HepG2 (cell line): ENCODE measurements around the gene C19orf73. TPM values are rescaled to one million over a fixed set of nuclear protein-coding genes. Genes with fewer than 3 reads are reported as not detected.
A peak's percentile ranks its signal among the peaks of the same experiment; 100 is the strongest.

Source experiments
- CEBPB ChIP-seq: IDR thresholded peaks from 2 replicates; pipeline ENCODE4 v1.6.1; 2011; ENCODE audit warnings: low read depth, low read length, improper control_type of control experiment, borderline replicate concordance
- HDAC2 ChIP-seq: sonication (generic); formaldehyde crosslinking; IDR thresholded peaks from 2 replicates; pipeline ENCODE4 v1.4.0; 2020; ENCODE audit warnings: missing genetic modification reagents
- KAT2B ChIP-seq: fragments of 150-350 bp; IDR thresholded peaks from 2 replicates; pipeline ENCODE4 v1.6.1; 2014; ENCODE audit warnings: low read depth, low read length, borderline replicate concordance
- KAT8 ChIP-seq: IDR thresholded peaks from 2 replicates; pipeline ENCODE4 v1.6.1; 2016; ENCODE audit warnings: missing genetic modification reagents, missing compliant biosample characterization
- NBN ChIP-seq: fragments of 450-650 bp; conservative IDR thresholded peaks from 2 replicates; pipeline ENCODE4 v1.6.1; 2017
- SALL1 ChIP-seq: sonication (generic); formaldehyde crosslinking; IDR thresholded peaks from 2 replicates; pipeline ENCODE4 v1.8.0; 2022; ENCODE audit warnings: mild to moderate bottlenecking, missing genetic modification reagents
- ZBTB42 ChIP-seq: sonication (generic); formaldehyde crosslinking; IDR thresholded peaks from 2 replicates; pipeline ENCODE4 v1.5.0; 2020; ENCODE audit warnings: mild to moderate bottlenecking, missing genetic modification reagents
- ZKSCAN1 ChIP-seq: fragments of 150-350 bp; IDR thresholded peaks from 2 replicates; pipeline ENCODE4 v1.6.1; 2014; ENCODE audit warnings: low read length
- ZNF136 ChIP-seq: sonication (generic); formaldehyde crosslinking; IDR thresholded peaks from 2 replicates; pipeline ENCODE4 v1.8.1; 2022; ENCODE audit warnings: low read depth, mild to moderate bottlenecking, moderate library complexity, missing genetic modification reagents
- ZNF230 ChIP-seq: sonication (generic); formaldehyde crosslinking; IDR thresholded peaks from 2 replicates; pipeline ENCODE4 v1.4.0; 2020; ENCODE audit warnings: mild to moderate bottlenecking, missing genetic modification reagents
- ZNF331 ChIP-seq: sonication (generic); formaldehyde crosslinking; IDR thresholded peaks from 2 replicates; pipeline ENCODE4 v1.4.0; 2020; ENCODE audit warnings: missing genetic modification reagents
- ZNF446 ChIP-seq: sonication (generic); formaldehyde crosslinking; IDR thresholded peaks from 2 replicates; pipeline ENCODE4 v1.5.0; 2020; ENCODE audit warnings: mild to moderate bottlenecking, missing genetic modification reagents
- ZNF670 ChIP-seq: sonication (generic); formaldehyde crosslinking; IDR thresholded peaks from 2 replicates; pipeline ENCODE4 v1.8.0; 2022; ENCODE audit warnings: mild to moderate bottlenecking, missing genetic modification reagents, borderline replicate concordance
- ZSCAN30 ChIP-seq: sonication (generic); formaldehyde crosslinking; IDR thresholded peaks from 2 replicates; pipeline ENCODE4 v1.5.0; 2020; ENCODE audit warnings: mild to moderate bottlenecking, missing genetic modification reagents
- polyA plus RNA-seq, 8 experiments: library from polyadenylated mRNA; depleted of rRNA in 3 of 8; stranded (reverse) in 7 of 8; unstranded in 1 of 8; fragments of >200 nt; fragmentation: Illumina TruSeq in 4 of 8; extraction: Trizol in 4 of 8; gene quantifications; 2 replicates each; pipeline versions ENCODE4 v1.2.1 to v1.2.3, GENCODE V29; 2011 to 2016; ENCODE audit warnings: low read depth in 4 of 8, missing spikeins in 1 of 8, mixed read lengths in 1 of 8; ENCODE audit not compliant: insufficient read depth in 1 of 8
- total RNA-seq, 5 experiments: library from RNA; depleted of rRNA; stranded (reverse); fragments of >200 nt; fragmentation: Illumina TruSeq; extraction: Trizol; gene quantifications; 2 replicates each; pipeline ENCODE4 v1.2.3, GENCODE V29; 2016; ENCODE audit warnings: low read depth in 1 of 5
- TF ChIP-seq, protein P1 (sequence below): sonication (generic); formaldehyde crosslinking; conservative IDR thresholded peaks from 2 replicates; pipeline ENCODE4 v1.8.0; 2022; ENCODE audit warnings: missing genetic modification reagents
- TF ChIP-seq, protein P2 (sequence below): sonication (generic); formaldehyde crosslinking; IDR thresholded peaks from 2 replicates; pipeline ENCODE4 v1.5.0; 2020; ENCODE audit warnings: mild to moderate bottlenecking, missing genetic modification reagents
- TF ChIP-seq, protein P3 (sequence below): sonication (generic); formaldehyde crosslinking; IDR thresholded peaks from 2 replicates; pipeline ENCODE4 v1.8.1; 2023; ENCODE audit warnings: mild to moderate bottlenecking, missing genetic modification reagents, borderline replicate concordance
- TF ChIP-seq, protein P4 (sequence below): sonication (generic); formaldehyde crosslinking; IDR thresholded peaks from 2 replicates; pipeline ENCODE4 v1.5.1; 2020; ENCODE audit warnings: mild to moderate bottlenecking, missing genetic modification reagents, moderate library complexity
- TF ChIP-seq, protein P5 (sequence below): IDR thresholded peaks from 2 replicates; pipeline ENCODE4 v1.6.1; 2016; ENCODE audit warnings: low read depth, control low read depth
- TF ChIP-seq, protein P6 (sequence below): sonication (generic); formaldehyde crosslinking; IDR thresholded peaks from 2 replicates; pipeline ENCODE4 v1.8.1; 2023; ENCODE audit warnings: missing genetic modification reagents, inconsistent platforms, borderline replicate concordance

C19orf73 gene
- total and polyA plus RNA-seq, 2 of the 13 experiments (the other 11 are each of a cell fraction or from before 2014, with no cell fraction given) = 1.4 to 1.5 TPM

DNA sequence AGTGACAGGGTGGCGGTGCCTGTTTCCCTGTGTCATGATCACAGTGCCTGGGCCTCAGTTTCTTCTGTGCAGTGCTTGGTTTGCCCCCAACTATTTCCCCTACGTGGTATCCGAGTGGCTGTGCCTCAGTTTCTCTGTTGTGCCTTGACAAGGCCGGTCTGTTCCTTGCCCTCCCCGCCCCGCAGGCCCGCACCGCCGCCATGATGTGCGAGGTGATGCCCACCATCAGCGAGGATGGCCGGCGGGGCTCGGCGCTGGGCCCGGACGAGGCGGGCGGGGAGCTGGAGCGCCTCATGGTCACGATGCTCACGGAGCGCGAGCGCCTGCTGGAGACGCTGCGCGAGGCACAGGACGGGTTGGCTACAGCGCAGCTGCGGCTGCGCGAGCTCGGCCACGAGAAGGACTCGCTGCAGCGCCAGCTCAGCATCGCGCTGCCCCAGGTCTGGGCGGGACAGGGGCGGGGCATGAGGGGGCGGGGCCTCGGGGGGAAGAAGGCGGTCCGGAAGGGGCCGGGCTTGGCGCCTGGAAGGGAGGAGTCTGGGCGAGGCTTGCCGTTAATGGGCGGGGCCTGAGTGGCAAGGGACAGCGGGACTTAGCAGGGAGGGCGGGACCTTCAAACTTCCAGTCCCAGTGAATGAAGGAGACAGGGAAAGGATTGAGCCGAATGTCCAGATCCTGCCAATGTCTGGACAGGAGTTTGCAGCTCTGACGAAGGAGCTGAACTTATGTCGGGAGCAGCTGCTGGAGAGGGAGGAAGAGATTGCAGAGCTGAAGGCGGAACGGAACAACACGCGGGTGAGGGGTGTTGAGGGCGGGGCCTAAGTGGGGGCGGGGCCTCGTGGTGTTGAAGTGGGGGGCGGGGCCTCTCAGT is 9.0 kb upstream of the C19orf73 start (continued):
- peak; percentile 96; the same call in 1 of the 2 replicates for TF ChIP-seq ZNF670 (CRISPR knock-in tag)
- no peak for TF ChIP-seq NBN
- TF ChIP-seq KAT2B = no peak
- TF ChIP-seq, protein P1, sequence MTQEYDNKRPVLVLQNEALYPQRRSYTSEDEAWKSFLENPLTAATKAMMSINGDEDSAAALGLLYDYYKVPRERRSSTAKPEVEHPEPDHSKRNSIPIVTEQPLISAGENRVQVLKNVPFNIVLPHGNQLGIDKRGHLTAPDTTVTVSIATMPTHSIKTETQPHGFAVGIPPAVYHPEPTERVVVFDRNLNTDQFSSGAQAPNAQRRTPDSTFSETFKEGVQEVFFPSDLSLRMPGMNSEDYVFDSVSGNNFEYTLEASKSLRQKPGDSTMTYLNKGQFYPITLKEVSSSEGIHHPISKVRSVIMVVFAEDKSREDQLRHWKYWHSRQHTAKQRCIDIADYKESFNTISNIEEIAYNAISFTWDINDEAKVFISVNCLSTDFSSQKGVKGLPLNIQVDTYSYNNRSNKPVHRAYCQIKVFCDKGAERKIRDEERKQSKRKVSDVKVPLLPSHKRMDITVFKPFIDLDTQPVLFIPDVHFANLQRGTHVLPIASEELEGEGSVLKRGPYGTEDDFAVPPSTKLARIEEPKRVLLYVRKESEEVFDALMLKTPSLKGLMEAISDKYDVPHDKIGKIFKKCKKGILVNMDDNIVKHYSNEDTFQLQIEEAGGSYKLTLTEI = peak; percentile 42; the same call in 1 of the 2 replicates
- TF ChIP-seq, protein P2, sequence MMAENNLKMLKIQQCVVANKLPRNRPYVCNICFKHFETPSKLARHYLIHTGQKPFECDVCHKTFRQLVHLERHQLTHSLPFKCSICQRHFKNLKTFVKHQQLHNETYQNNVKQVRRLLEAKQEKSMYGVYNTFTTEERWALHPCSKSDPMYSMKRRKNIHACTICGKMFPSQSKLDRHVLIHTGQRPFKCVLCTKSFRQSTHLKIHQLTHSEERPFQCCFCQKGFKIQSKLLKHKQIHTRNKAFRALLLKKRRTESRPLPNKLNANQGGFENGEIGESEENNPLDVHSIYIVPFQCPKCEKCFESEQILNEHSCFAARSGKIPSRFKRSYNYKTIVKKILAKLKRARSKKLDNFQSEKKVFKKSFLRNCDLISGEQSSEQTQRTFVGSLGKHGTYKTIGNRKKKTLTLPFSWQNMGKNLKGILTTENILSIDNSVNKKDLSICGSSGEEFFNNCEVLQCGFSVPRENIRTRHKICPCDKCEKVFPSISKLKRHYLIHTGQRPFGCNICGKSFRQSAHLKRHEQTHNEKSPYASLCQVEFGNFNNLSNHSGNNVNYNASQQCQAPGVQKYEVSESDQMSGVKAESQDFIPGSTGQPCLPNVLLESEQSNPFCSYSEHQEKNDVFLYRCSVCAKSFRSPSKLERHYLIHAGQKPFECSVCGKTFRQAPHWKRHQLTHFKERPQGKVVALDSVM (CRISPR knock-in tag) = peak; percentile 81
- TF ChIP-seq ZNF230 (CRISPR knock-in tag) = peak; percentile 99
- TF ChIP-seq, protein P3, sequence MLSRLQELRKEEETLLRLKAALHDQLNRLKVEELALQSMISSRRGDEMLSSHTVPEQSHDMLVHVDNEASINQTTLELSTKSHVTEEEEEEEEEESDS = peak; percentile 97
- TF ChIP-seq, protein P4, sequence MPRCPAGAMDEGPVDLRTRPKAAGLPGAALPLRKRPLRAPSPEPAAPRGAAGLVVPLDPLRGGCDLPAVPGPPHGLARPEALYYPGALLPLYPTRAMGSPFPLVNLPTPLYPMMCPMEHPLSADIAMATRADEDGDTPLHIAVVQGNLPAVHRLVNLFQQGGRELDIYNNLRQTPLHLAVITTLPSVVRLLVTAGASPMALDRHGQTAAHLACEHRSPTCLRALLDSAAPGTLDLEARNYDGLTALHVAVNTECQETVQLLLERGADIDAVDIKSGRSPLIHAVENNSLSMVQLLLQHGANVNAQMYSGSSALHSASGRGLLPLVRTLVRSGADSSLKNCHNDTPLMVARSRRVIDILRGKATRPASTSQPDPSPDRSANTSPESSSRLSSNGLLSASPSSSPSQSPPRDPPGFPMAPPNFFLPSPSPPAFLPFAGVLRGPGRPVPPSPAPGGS = peak; percentile 99
- TF ChIP-seq, protein P5, sequence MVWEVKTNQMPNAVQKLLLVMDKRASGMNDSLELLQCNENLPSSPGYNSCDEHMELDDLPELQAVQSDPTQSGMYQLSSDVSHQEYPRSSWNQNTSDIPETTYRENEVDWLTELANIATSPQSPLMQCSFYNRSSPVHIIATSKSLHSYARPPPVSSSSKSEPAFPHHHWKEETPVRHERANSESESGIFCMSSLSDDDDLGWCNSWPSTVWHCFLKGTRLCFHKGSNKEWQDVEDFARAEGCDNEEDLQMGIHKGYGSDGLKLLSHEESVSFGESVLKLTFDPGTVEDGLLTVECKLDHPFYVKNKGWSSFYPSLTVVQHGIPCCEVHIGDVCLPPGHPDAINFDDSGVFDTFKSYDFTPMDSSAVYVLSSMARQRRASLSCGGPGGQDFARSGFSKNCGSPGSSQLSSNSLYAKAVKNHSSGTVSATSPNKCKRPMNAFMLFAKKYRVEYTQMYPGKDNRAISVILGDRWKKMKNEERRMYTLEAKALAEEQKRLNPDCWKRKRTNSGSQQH = peak; percentile 100
- TF ChIP-seq KAT8 = peak; percentile 82
- TF ChIP-seq, protein P6, sequence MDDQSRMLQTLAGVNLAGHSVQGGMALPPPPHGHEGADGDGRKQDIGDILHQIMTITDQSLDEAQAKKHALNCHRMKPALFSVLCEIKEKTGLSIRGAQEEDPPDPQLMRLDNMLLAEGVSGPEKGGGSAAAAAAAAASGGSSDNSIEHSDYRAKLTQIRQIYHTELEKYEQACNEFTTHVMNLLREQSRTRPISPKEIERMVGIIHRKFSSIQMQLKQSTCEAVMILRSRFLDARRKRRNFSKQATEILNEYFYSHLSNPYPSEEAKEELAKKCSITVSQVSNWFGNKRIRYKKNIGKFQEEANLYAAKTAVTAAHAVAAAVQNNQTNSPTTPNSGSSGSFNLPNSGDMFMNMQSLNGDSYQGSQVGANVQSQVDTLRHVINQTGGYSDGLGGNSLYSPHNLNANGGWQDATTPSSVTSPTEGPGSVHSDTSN = peak; percentile 97
- peak; percentile 91 for TF ChIP-seq ZNF331
- TF ChIP-seq CEBPB = no peak
- no peak for TF ChIP-seq ZKSCAN1
- TF ChIP-seq ZBTB42 (CRISPR knock-in tag) = peak; percentile 95
- peak; percentile 99; the same call in 1 of the 2 replicates for TF ChIP-seq ZNF446 (CRISPR knock-in tag)
- 0 out of 2 replicates have a peak, but pooled peaks have one; percentile 49 for TF ChIP-seq ZSCAN30 (CRISPR knock-in tag)
- TF ChIP-seq SALL1 (CRISPR knock-in tag) = peak; percentile 99
- TF ChIP-seq HDAC2 (CRISPR knock-in tag) = peak; percentile 85
- TF ChIP-seq ZNF136 (CRISPR knock-in tag) = peak; percentile 96
